A172 (cell line): ENCODE measurements around the gene ERG28. TPM values are rescaled to one million over a fixed set of nuclear protein-coding genes. Genes with fewer than 3 reads are reported as not detected.

Experiments
- DNase-seq: peaks from one replicate; pipeline ENCODE4 v3.0.0-alpha.2; 2015; ENCODE audit warnings: low spot score
- total RNA-seq: library from RNA; depleted of rRNA; stranded (reverse); fragments of >200 nt; shearing (Covaris generic); gene quantifications from 2 replicates; pipeline ENCODE4 v1.2.3, GENCODE V29; 2014

Gene ERG28
- total RNA-seq, 1 experiment from 2014 or later = 6.4 TPM

DNA sequence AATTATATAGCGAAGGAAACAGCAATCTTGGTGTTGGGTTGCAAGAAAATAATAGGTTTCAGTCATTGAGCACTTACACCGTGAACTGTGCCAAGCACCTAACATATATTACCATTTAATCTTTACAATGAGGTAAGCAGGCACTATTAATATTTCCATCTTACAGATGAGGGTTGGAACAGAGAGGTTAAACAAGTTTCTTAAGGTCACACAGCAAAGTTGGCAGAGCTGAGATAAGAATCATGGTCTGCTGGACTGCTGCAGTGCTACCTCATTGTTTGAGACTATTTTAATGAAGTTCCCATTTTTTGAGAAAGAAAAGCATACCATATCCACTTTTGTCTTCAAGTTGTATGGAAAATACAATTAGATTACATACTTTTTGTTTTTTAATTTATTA, 1.7 kb downstream of the ERG28 start:
- no peak for DNase-seq

DNA sequence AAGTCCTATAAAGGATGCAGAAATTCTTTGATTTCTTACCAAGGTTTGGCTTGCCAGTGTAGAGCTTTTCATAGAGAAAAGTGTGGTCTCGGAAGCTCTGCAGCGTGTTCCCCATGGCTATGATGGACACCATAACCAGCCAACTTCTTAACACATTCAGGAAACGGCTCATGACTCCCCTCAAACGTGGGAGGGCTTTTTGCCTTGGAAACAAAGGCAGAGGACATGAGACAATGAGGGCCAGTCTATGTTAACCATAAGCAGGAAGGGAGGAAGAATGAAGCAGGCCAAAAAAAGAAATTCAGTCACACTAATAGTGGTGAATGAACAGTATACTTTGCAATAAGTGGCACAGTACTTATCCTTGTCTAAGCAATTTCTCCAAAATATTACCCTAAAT, 3.3 kb downstream of the ERG28 start:
- DNase-seq = no peak

DNA sequence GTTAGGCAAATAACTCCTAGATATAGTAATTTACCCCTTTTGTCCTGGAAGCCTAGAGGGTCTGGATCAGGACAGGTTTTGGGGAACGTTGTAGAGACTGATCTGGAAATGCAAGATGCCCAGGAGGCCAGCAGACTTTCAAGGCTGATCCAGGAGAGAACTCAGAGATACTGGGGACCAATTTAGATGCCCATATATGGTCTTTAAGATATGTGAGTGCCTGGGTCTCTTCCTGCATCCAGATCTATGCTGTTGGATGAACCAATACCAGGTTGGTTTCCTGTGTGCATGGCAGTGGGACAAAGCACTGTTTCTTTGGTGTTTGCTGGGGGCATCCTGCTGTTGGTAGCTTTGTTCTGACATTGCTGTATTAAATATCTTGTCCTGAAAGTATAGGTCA, 5.4 kb downstream of the ERG28 start:
- no peak for DNase-seq

DNA sequence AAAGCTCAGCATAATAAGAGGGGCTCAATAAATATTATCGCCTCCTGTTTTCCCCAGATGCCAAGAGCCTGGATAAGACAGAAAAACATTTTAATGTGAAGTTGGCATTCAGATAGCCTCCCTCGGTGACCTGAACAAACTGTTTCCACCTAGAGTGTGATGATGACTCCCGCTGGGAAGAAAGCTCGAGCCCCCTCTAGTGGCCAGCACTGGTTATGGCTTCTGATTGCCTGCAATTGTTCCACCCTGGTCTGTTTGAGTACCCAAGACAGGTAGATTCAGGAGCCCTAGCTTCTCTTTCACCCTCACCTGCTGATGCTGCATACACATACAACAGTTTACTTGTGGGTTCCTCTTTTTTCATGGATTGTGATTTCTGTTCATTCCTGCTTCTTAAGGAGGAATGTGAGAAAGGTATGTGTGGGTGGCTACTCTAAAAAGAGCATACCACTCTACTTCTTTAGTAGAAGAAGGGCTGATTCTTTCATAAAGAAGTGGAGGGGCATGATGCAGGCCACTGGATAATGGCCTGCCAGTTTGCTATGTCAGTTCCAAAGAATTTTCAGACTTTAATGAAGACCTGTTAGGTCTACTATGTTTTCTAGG, 6.4 kb downstream of the ERG28 start:
- peak; percentile 53 for DNase-seq

DNA sequence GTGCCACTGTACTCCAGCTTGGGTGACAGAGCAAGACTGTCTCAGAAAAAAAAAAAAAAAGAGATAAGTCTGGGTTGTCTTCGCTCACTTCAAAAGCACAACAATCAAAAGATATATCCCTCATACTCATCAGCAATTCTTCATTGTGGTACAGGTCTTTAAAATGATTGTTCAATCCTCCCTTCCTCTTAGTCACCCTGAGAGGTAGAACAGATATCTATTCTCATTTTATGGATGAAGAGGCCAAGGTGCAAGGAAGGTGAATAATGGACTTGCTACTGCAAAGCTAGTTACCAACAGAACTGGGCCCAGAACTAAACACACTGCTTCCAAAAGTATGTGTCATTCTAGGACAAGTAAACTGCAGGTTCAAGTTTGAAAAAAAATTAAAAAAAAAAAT, 7.1 kb downstream of the ERG28 start:
- DNase-seq = no peak

DNA sequence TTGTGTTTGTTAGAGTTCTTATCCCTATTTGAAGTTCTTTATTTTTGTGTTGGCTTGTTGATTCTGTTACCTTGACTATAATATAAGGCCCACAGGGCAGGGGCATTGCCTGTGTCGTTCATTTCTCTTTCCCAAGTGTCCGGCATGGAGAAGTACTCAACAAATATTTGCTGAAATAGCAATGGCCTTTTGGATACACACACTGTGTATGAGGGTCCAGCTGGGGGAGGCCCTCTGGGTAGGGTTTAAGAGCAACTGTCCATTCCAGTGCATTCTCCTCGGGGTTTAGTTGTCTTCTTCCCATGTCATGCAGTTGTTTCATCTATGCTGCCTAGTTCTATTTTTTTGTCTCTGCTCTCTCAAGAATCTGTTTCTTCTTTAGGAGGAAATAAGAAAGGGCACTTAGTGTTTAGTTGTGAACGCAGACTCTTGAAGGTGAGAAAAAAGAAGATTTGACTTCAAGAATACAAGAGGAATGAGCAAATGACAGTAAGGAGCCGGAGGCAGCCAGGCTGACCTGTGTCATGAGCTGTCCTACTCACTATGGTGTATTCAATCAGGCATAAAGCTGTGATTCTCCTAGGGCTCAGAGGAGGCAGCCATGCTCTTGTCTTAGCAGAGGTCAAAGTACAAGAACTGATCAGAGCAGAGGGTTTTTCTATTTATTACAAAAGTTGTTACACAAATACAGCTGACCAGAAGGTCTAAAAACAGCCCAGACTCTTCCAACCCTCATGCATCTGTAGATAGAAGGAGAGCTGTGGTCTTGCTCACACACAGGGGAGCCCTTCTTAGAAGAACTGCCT, 10.2 kb downstream of the ERG28 start:
- DNase-seq = no peak

DNA sequence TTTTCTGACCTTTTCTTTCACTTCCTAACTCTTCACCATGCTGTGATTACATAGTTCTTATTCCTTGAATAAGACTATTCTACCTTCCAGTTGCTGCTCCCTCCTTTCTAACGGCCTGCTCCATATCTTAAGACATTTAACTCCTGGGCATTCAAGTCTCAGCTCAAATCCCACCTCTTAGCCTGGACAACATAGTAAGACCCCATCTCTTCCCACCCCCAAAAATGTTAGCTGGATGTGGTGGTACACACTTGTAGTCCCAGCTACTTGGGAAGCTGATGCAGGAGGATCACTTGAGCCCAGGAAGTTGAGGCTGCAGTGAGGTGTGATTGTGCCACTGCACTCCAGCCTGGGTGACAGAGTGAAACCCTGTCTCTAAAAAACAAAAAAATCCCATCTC, 10.9 kb downstream of the ERG28 start:
- no peak for DNase-seq

DNA sequence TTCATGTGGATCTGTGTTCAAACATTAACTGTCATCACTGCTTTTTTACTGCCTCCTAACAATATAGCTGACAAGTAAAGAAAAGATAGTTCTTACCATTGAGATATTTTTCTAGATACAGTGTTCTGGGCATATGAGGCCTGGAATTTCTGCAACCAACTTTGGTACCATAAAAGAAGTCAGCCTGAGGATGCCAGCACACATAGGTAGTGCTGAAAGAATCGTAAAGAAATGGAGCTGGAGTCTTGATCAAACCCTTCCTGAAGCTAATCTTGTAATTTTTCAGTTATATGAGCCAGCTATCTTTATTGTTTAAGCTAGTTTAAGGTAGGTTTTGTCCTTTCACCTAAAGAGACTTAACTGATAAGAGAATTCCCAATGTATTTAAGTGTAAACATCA, 11.3 kb downstream of the ERG28 start:
- no peak for DNase-seq

DNA sequence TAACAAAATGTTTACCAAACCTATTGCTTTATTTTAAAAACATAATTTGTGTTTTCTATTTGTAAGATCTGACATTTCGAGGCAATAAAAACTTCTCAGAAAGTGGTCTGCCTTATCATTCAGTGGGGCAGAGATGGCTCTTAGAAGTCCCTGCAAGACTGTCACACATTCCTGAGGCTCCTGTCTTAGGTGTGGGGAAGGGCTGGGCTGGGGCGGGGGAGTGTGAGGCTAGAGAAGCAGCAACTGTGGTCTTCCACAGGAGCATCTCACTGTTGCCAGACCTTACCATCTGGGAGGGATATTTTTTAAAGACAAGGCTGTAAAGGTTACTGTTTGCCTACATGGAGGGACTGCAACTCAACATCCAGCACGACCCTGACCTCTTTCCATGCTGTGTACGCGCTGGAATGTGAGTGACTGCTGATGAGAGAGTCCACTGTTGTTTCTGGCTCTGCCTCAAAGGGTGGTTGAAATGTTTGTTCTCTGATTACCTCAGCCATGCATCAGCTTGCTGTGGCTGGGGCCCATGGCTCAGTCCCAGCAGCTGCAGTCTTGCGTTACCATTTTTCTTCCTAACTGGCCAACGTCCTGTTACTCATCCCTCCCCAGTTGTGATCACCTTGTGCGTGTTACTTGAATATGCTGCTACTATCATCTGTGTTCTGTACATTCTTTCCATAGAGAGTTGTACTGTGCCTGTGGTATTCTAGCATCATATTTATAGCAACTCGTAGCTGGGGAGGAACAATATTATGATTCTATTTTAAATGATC, 12.4 kb downstream of the ERG28 start:
- DNase-seq = peak; percentile 83

DNA sequence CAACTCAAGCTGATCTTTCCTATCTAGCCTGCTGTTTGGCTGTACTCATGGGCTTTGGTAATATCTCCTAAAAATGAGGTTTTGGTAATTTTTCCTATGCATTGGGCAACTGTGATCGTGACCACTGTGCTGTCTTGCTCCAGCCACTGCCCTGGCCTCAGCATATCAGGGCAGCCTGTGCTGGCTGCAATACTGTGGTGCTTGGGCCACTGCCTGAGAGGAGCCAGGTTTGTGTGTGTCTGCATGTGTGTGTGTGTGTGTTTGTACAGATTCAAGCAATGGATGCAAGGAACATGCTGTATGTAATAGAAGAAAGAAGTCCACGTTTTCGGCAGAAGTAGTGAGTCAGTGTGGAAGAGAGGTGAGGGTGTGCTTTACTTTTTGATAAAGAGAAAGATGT, 13.0 kb downstream of the ERG28 start:
- DNase-seq = no peak

DNA sequence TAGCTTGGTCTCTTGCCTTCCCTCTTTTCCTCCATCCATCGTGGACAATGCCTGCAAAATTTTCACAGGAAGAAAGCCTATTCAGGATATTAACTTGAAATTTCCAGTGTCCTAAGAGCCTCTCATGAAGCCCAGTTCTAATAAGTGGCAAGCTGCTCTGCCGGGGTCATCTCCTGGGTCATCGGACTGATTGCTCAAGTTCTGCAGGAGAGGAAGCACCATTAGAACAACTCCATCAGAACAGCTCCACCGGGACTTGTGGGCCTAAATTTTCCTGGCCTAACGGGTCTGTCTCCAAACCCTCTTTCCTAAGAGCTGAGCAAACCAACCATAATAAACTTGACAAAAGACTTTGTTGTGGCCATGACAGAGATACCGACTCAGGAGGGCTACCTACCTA, 13.9 kb downstream of the ERG28 start:
- no peak for DNase-seq

DNA sequence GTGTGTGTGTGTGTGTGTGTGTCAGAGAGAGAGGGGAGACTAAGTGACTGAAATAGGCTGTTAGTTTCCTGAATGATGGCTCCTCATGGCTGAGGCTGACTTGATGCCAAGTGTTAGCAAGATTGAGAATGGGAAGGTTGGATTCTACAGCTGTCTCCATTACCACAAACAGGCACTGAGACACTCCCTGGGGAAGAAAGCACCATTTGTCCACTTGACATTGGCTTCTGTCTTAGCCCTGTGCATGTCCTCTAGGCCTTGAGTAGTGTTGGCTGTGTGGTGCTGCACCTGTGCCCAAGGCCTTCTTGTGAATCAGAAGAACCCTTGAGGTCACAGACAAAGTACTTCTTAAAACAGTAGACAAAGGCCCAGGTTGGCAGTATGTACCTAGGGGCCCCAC, 15.6 kb downstream of the ERG28 start:
- no peak for DNase-seq

DNA sequence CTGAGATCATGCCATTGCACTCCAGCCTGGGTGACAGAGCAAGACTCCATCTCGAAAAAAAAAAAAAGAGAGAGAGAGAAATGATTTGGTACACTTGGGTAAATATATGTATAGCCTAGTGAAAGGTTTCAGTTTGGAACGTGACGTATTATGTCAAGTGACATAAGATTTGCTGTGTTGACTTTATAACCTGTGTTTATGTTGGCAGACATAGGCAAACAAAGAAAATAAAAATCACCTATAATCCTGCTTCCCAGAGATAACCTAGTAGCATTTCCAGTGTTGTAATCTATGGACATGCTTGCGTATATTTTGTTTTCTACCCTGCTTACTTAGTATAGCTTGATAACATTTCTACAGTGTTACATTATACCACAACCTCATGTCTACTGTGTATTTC, 16.7 kb downstream of the ERG28 start:
- no peak for DNase-seq

DNA sequence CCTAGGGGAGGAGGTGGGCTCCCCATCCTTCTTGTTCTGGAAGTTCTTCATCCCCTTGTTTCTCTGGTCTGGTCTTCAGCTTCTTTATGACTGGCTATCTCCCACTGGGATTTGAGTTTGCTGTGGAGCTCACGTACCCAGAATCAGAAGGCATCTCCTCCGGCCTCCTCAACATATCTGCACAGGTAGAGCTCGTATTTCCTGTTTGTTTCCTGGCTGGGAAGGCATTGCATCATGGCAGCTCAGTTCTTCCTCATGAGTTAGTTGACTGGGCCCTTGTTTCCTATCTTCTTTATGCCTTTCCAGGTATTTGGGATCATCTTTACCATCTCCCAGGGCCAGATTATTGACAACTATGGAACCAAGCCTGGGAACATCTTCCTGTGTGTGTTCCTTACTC, 19.8 kb downstream of the ERG28 start:
- no peak for DNase-seq

DNA sequence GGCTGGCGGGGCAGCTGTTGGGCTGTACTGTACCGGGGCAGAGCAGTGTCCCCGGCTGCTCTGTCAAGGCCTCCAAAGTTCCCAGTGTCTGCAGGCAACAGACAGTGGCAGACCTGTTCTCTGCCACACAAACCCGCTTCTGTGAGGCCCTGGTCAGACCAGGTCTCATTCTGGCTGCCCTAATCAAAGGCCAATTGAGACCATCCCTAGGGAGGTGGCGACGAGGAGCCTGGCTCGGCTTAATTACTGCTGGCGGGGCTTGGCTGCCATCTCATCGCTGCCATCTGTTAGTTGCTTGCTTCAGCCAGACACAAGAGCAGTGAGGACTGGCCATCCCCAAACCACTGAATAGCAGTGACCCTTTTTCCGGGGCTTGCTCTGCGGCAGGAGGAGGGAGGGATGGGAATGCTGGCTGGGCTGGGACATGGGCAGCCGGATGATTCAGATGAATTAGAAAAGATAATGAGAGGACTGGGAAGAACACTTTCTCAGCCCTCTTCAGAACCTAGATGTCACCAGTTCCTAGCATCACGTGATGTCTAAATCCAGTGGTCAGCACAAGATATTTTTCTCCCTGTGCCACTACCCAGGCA, 24.5 kb downstream of the ERG28 start:
- peak; percentile 28 for DNase-seq

DNA sequence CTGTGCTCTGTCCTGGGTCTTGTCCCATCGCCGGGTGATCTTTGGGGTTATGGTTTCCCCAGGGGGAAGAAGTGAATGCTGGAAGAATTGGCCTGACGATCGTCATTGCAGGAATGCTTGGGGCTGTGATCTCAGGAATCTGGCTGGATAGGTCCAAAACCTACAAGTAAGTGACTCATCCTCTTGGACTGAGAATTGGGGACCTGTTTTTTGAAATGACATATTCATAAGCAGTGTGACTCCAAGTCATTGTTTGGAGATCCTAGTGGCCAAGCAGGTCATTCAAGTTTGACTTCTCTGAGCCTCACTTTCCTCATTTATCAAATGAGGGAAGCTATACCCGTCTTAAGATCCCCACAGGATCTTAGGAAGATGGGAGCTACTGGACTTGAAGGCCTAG, 25.8 kb downstream of the ERG28 start:
- no peak for DNase-seq

DNA sequence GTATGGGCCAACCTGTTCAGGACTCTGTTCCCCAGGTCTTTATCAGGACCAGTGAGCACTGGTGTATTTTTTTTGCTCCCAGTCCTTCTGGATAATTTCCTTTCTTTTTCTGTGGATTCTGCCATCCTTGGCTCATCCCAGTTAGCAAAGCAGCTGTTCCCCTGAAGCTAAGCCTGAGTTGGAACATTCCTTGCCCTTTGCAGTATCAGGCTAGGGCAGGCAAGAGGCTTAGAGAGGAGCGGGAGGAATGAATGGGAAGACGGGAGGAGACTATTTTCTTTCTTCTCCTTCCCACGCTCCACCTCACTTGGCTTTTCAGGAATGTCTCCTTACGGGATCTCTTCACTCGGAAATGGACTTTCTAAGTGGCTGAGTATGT, 29.2 kb downstream of the ERG28 start:
- no peak for DNase-seq

DNA sequence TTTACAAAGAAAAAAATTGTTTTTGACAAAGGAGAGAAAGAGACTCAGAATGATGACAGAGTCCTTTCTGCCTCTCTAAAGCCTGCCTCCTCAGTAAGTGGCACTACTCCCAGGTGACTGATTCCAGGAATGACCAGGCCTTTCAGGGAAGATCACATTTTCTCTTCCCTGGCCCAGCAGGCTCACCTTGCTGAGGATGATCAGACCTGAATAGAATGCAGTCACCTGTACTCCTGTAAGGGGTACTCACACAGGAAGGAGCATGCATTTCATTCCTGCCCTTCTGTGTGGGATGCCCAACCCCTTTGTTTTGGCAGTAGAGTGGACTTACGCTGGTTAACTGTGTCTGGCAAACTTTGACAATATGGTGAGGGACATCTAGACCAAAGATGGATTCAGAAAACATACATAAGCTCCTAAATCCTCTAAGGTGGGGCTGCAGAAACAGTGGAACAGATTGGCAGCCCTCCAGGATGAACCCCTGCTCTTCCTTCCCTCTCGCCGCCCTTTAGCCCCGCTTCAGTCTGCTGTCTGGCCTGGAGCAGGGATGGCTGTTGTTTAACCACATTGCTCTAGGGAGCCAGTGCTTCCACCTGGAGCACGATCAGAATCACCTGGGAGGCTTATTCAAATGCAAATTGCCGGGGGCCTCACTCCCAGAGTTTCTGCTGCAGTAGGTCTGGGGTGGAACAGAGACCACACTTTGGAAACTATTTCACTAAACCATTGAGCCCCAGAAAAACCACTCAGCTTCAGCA, 29.8 kb downstream of the ERG28 start:
- no peak for DNase-seq

DNA sequence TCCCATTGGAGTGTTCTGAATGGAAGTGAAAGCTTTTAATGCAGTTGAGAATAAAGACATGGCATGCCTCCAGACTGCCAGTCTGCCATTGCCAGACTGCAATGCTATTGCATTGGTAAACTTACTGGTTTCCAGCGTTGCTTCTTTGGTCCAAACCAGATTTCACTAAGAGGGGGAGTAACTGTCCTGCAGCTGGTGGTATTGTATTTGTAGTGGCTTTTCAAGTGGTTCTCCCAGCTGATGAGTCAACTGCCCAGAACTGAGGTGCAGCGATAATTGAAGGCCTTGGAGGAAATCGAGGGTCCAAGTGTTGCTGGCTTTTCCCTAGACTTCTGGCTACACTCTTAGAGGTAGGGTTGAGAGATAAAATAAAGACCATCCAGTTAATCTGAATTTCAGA, 31.9 kb downstream of the ERG28 start:
- no peak for DNase-seq

DNA sequence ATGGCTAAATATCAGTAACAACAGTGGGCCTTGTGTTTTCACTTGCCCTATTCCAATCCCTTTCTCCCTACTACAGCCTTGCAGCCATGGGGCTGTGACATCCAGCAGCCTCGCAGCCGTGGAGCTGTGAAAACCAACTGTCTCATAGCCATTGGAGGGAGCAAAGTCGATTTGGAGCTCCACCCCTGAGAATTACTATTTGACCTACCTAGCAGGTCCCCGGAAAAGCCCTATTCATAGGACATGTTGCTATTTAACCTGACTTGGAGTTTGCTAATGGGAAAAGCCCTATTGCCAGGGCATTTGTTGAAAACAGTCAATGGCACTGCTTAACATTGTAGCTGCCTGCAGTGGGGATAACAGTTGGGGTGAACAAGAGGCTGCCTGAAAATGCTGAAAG, 33.3 kb downstream of the ERG28 start:
- DNase-seq = no peak

DNA sequence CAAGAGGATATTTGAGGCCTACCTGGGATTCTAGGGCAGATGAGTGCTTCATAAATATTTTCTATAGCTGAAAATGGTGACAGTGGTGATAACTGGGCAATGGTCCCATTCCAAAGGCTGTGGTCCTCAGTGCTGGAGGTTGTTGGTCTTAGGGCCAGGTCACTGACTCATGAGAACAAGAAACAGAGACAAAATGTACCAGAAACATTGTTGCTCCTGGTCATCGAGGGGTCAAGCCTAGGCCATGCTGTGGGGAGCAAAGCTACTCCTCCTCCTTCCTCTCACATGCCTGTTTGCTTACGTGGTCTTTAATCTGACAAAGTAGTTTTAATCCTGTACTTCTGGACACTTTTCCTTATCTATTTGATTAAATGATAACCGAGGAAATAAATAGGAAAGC, 33.8 kb downstream of the ERG28 start:
- no peak for DNase-seq

DNA sequence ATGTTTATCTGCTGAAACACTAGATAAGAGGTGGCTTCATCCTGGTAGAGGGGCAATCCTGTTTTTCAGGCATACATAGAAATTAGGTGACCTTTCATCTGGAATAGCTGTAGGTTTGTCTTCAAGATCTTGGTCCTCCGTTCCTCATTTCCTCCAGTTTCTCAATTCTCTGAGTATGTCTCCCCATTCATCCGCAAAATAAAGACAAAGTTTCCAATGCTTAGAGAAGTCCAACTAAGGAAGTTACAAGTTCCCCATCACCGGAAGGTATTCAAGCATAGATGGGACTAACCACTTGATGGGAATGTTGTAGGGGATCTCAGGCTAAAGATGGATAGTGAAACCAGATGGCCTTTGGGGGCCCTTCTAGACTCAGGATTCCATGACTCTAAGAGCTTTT, 34.3 kb downstream of the ERG28 start:
- no peak for DNase-seq
